HepG2 (cell line): ENCODE measurements around the gene PFKL.

Experiments
- EZH2 ChIP-seq: conservative IDR thresholded peaks from 2 replicates; pipeline ENCODE4 v1.6.1; 2012; ENCODE audit warnings: mild to moderate bottlenecking, low read depth, low read length, moderate library complexity
- ZNF232 ChIP-seq: sonication (generic); formaldehyde crosslinking; IDR thresholded peaks from 2 replicates; pipeline ENCODE4 v1.4.0; 2020; ENCODE audit warnings: missing genetic modification reagents, borderline replicate concordance
- TF ChIP-seq, protein P1 (sequence below): sonication (generic); formaldehyde crosslinking; IDR thresholded peaks from 2 replicates; pipeline ENCODE4 v1.4.0; 2020; ENCODE audit warnings: missing genetic modification reagents

DNA sequence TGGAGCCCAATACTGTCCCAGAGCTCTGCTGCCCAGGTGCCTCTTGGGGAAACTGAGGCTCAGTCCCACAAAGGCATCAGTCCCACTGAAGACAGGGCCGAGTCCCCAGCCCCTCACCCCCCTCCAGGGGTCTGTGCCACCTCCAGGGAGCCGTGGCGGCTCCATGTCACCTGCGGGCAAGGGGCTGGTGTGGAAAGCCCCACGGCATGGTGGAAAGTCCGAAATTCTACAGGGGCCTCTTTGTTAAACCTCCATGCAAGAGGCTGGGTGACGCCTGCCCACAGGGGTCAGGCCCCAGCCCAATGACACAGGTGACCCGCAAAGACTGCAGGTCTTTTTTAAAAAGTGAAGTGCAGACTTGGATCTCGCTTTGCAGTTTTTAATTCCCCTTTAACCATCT, 17.5 kb upstream of the PFKL start:
- TF ChIP-seq EZH2 (no peak), ZNF232 (no peak)
- TF ChIP-seq, protein P1, sequence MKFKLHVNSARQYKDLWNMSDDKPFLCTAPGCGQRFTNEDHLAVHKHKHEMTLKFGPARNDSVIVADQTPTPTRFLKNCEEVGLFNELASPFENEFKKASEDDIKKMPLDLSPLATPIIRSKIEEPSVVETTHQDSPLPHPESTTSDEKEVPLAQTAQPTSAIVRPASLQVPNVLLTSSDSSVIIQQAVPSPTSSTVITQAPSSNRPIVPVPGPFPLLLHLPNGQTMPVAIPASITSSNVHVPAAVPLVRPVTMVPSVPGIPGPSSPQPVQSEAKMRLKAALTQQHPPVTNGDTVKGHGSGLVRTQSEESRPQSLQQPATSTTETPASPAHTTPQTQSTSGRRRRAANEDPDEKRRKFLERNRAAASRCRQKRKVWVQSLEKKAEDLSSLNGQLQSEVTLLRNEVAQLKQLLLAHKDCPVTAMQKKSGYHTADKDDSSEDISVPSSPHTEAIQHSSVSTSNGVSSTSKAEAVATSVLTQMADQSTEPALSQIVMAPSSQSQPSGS (CRISPR knock-in tag), result no peak
